A673 (cell line): Measurements from ENCODE around the gene SYNPO. TPM values are rescaled to one million over a fixed set of nuclear protein-coding genes. Genes with fewer than 3 reads are reported as not detected.

Source experiments
- BruUV-seq: library from RNA; stranded (reverse); fragments of 400-500 nt; replicated peaks from 2 replicates; lab custom pipeline; 2021; lab: Mats Ljungman, UMichigan
- CTCF ChIA-PET: fragments of 300-600 bp; sonication (Branson Sonifier 250); formaldehyde crosslinking; loops from one replicate; lab custom pipeline; 2022; ENCODE audit warnings: antibody characterized with exemption; lab: Charles Lee
- POLR2A ChIA-PET: fragments of 300-600 bp; sonication (Branson Sonifier 250); formaldehyde crosslinking; loops from one replicate; lab custom pipeline; 2022; ENCODE audit warnings: antibody characterized with exemption; ENCODE audit not compliant: low non-redundant PET; lab: Charles Lee
- DNase-seq: peaks from one replicate; pipeline ENCODE4 v3.0.0-alpha.2; 2015; ENCODE audit warnings: low spot score
- H3K27ac ChIP-seq: fragments of 200-600 bp; sonication (generic); 2 replicates; pipeline ENCODE4 v1.5.1; 2016; ENCODE audit warnings: mixed run types, low read depth, mild to moderate bottlenecking, mixed read lengths, antibody characterized with exemption, low read length; ENCODE audit not compliant: poor library complexity, severe bottlenecking
- H3K27me3 ChIP-seq: fragments of 200-600 bp; sonication (generic); replicated peaks from 2 replicates; pipeline ENCODE4 v1.6.1; 2017; ENCODE audit warnings: mixed run types, low read depth, mild to moderate bottlenecking, mixed read lengths, antibody characterized with exemption, low read length; ENCODE audit not compliant: insufficient read depth, poor library complexity
- H3K36me3 ChIP-seq: fragments of 200-600 bp; sonication (generic); 2 replicates; pipeline ENCODE4 v1.6.1; 2016; ENCODE audit warnings: mixed run types, mild to moderate bottlenecking, mixed read lengths, antibody characterized with exemption, low read length; ENCODE audit not compliant: insufficient read depth, poor library complexity, severe bottlenecking
- H3K4me1 ChIP-seq: fragments of 200-600 bp; sonication (generic); 2 replicates; pipeline ENCODE4 v1.6.1; 2017; ENCODE audit warnings: mixed run types, mild to moderate bottlenecking, mixed read lengths, antibody characterized with exemption, low read length; ENCODE audit not compliant: insufficient read depth, poor library complexity, severe bottlenecking
- H3K4me3 ChIP-seq: fragments of 200-600 bp; sonication (generic); 2 replicates; pipeline ENCODE4 v1.5.1; 2016; ENCODE audit warnings: low read depth, mixed run types, mild to moderate bottlenecking, mixed read lengths, low read length; ENCODE audit not compliant: poor library complexity, severe bottlenecking
- H3K9me3 ChIP-seq: fragments of 200-600 bp; sonication (generic); 2 replicates; pipeline ENCODE4 v1.6.1; 2016; ENCODE audit warnings: mixed run types, low read depth, mild to moderate bottlenecking, mixed read lengths, antibody characterized with exemption, low read length; ENCODE audit not compliant: poor library complexity, severe bottlenecking
- CTCF ChIP-seq: fragments of 300-800, 200-600 bp; sonication (generic); conservative IDR thresholded peaks from 2 replicates; pipeline ENCODE4 v1.5.1; 2017; ENCODE audit warnings: low read depth, mild to moderate bottlenecking, antibody characterized with exemption, low read length, moderate library complexity, mixed read lengths
- EZH2 ChIP-seq: fragments of 200-600 bp; sonication (generic); IDR thresholded peaks from 2 replicates; pipeline ENCODE4 v1.6.1; 2017; ENCODE audit warnings: borderline replicate concordance, low read depth, mild to moderate bottlenecking, mixed read lengths, antibody characterized with exemption, low read length; ENCODE audit not compliant: poor library complexity, severe bottlenecking
- intact Hi-C: fragments of 100-400 bp; cut with micrococcal nuclease; formaldehyde crosslinking; loops from one replicate; pipeline ENCODE4 v1.10.0; 2022; ENCODE audit not compliant: unreplicated experiment
- total RNA-seq: library from RNA; stranded (reverse); gene quantifications from 2 replicates; pipeline ENCODE4 v1.2.3, GENCODE V29; 2021

The SYNPO gene
- total RNA-seq, 1 experiment from 2014 or later = 7.6 TPM

- TF ChIP-seq CTCF (no peak), EZH2 (no peak)
- intact Hi-C loops = no loop called here
- POLR2A ChIA-PET = no interaction called here
- Histone ChIP-seq H3K27ac (no peak overlapping the region), H3K27me3 (no peaks in the 10 kb centered on the region), H3K4me1 (no peaks in the 10 kb centered on the region), H3K9me3 (no peaks in the 10 kb centered on the region), H3K36me3 (no peaks in the 10 kb centered on the region), H3K4me3 (no peak overlapping the region)
- no peak for DNase-seq
- CTCF ChIA-PET = interaction anchor here (0.6 kb wide), 1 partner anchor 149 kb away, joined by 3 read pairs; no protein-coding TSS in a partner anchor
- no TSS peak for BruUV-seq
Measured at GRCh38 chr5:150662731-150663516, 22.5 kb downstream of the SYNPO start.

GRCh38 chr5:150663936-150664335 is 23.5 kb downstream of the SYNPO start:
- no peak overlapping the region for H3K4me3 ChIP-seq
- BruUV-seq = no TSS peak
- no peak overlapping the region for H3K27ac ChIP-seq
- H3K27me3 ChIP-seq = no peaks in the 10 kb centered on the region
- ChIA-PET CTCF (no interaction called here), POLR2A (no interaction called here)
- no peaks in the 10 kb centered on the region for H3K4me1 ChIP-seq
- no peaks in the 10 kb centered on the region for H3K9me3 ChIP-seq
- TF ChIP-seq EZH2 (no peak), CTCF (no peak)
- intact Hi-C loops = no loop called here
- no peaks in the 10 kb centered on the region for H3K36me3 ChIP-seq
- no peak for DNase-seq

- BruUV-seq = no TSS peak
- Histone ChIP-seq H3K36me3 (no peaks in the 10 kb centered on the region), H3K27me3 (no peaks in the 10 kb centered on the region), H3K4me1 (no peaks in the 10 kb centered on the region), H3K27ac (no peak overlapping the region), H3K4me3 (no peak overlapping the region), H3K9me3 (no peaks in the 10 kb centered on the region)
- TF ChIP-seq EZH2 = no peak
- TF ChIP-seq CTCF = no peak
- intact Hi-C loops = no loop called here
- ChIA-PET POLR2A (no interaction called here), CTCF (no interaction called here)
- no peak for DNase-seq
Measured at GRCh38 chr5:150665044-150665443, 24.6 kb downstream of the SYNPO start.
